Measurements from ENCODE around the gene ZNF562. TPM values are rescaled to one million over a fixed set of nuclear protein-coding genes. Genes with fewer than 3 reads are reported as not detected.

The ZNF562 gene
- total and polyA plus RNA-seq, 8 donors = 25.4 to 36.4 (median 27.6) TPM

GRCh38 chr19:9641810-9642209 lies 33.1 kb downstream of the ZNF562 start:
- no peaks in the 10 kb centered on the region for H3K4me1 ChIP-seq
- intact Hi-C loops (cut with DNase I) = no loop called here
- TF ChIP-seq, protein P1, sequence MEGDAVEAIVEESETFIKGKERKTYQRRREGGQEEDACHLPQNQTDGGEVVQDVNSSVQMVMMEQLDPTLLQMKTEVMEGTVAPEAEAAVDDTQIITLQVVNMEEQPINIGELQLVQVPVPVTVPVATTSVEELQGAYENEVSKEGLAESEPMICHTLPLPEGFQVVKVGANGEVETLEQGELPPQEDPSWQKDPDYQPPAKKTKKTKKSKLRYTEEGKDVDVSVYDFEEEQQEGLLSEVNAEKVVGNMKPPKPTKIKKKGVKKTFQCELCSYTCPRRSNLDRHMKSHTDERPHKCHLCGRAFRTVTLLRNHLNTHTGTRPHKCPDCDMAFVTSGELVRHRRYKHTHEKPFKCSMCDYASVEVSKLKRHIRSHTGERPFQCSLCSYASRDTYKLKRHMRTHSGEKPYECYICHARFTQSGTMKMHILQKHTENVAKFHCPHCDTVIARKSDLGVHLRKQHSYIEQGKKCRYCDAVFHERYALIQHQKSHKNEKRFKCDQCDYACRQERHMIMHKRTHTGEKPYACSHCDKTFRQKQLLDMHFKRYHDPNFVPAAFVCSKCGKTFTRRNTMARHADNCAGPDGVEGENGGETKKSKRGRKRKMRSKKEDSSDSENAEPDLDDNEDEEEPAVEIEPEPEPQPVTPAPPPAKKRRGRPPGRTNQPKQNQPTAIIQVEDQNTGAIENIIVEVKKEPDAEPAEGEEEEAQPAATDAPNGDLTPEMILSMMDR (IDR thresholded peaks at IDR 0.05) = no peak
- peaks cover 0 to 15% of the 10 kb centered on the region in 2 donors for H3K36me3 ChIP-seq
- H3K4me3 ChIP-seq = no peak overlapping the region
- H3K9me3 ChIP-seq = peaks cover 0 to 8% of the 10 kb centered on the region in 2 donors
- DNase-seq = no peak
- ATAC-seq = no peak
- H3K27me3 ChIP-seq = no peaks in the 10 kb centered on the region
- H3K27ac ChIP-seq = no peak overlapping the region

DNA sequence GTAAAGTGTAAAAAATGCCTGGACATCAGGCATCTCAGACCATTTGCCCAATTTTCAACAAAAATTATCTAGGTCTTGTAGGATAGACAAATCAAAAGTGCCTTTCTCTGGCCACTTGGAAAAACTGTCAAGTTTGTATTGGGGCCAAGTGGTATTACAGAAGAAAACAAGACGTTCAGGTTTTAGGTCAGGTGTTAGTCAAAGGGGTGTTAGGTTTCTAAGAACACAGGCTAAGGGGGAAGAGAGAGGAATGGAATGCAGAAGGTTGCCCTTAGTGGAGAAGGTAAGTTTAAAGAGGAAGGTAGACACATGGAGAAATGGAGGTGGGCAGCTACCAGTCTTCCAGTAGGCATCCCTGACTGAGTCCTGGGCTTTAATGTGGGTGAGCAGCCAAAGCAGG lies 33.9 kb downstream of the ZNF562 start:
- H3K4me3 ChIP-seq = no peak overlapping the region
- ATAC-seq (no peak), DNase-seq (peak in 1 of 4 donors; percentile 36)
- intact Hi-C loops (cut with DNase I) = no loop called here
- H3K4me1 ChIP-seq = no peaks in the 10 kb centered on the region
- H3K9me3 ChIP-seq = peaks cover 0 to 8% of the 10 kb centered on the region in 2 donors
- peaks cover 0 to 15% of the 10 kb centered on the region in 2 donors for H3K36me3 ChIP-seq
- no peak overlapping the region for H3K27ac ChIP-seq
- H3K27me3 ChIP-seq = no peaks in the 10 kb centered on the region
- TF ChIP-seq, protein P1 (IDR thresholded peaks at IDR 0.05) = no peak

DNA sequence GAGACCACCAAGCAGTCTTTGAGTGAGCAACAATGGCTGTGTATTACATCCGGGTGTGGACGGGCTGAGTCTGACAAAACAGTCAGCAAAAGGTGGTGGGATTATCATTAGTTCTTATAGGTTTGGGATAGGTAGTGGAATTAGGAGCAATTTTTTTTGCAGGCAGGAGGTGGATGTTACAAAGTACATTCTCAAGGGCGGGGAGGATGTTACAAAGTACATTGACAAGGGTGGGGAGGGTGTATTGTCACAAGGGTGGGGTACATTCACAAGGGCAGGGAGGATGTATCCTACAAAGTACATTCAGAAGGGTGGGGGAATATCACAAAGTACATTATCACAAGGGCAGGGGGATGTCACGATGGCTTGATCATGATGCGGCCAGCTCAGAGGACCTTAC lies 38.9 kb downstream of the ZNF562 start:
- no peaks in the 10 kb centered on the region for H3K27me3 ChIP-seq
- intact Hi-C loops (cut with DNase I) = no loop called here
- no peak overlapping the region for H3K4me3 ChIP-seq
- ATAC-seq (no peak), DNase-seq (no peak)
- peaks cover 0 to 3% of the 10 kb centered on the region in 2 donors for H3K9me3 ChIP-seq
- H3K4me1 ChIP-seq = no peaks in the 10 kb centered on the region
- no peak overlapping the region for H3K27ac ChIP-seq
- H3K36me3 ChIP-seq = peaks cover 0 to 42% of the 10 kb centered on the region in 2 donors
- TF ChIP-seq, protein P1 (IDR thresholded peaks at IDR 0.05) = no peak

GRCh38 chr19:9627856-9628255 lies 47.0 kb downstream of the ZNF562 start:
- H3K4me3 ChIP-seq = no peak overlapping the region
- intact Hi-C loops (cut with DNase I) = no loop called here
- TF ChIP-seq, protein P1 (IDR thresholded peaks at IDR 0.05) = no peak
- no peak for ATAC-seq
- peaks cover 0 to 9% of the 10 kb centered on the region in 2 donors for H3K36me3 ChIP-seq
- H3K4me1 ChIP-seq = peaks cover 0 to 4% of the 10 kb centered on the region in 2 donors
- no peak for DNase-seq
- H3K27ac ChIP-seq = no peak overlapping the region
- H3K9me3 ChIP-seq = no peaks in the 10 kb centered on the region
- no peaks in the 10 kb centered on the region for H3K27me3 ChIP-seq

DNA sequence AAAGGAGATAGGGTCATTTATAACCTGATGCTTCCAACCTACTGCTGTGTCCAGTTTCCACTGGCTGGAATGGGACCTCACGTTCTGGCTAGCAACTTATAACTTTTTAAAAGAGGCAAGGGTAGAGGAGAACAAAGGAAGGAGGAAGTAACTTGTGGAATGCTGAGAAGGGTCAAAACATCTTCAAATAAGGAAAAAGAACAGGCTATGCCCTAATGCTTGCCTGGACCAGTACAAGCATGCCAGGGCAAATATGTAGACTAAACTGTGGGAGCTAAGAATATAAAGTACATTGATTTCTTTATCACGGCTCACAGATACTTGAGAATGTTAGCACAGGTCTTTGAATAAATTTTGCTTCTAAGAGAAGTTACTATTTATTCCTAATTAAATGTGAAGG lies 52.4 kb downstream of the ZNF562 start:
- H3K4me3 ChIP-seq = peak overlapping the region in 1 of 2 donors; percentile 81
- H3K4me1 ChIP-seq = peaks cover 17 to 30% of the 10 kb centered on the region in 2 donors
- peaks cover 0 to 18% of the 10 kb centered on the region in 2 donors for H3K36me3 ChIP-seq
- DNase-seq = peak in 1 of 4 donors; percentile 12
- ATAC-seq = no peak
- TF ChIP-seq, protein P1 (IDR thresholded peaks at IDR 0.05) = no peak
- peak overlapping the region; percentile 96 for H3K27ac ChIP-seq
- no peaks in the 10 kb centered on the region for H3K27me3 ChIP-seq
- intact Hi-C loops (cut with DNase I) = loop anchor here in 1 of 2 donors (5.0 kb wide), 1 partner anchor 170 kb away; no protein-coding TSS in a partner anchor
- no peaks in the 10 kb centered on the region for H3K9me3 ChIP-seq
